ENCODE data around the gene CR1L.
"Not testable (repeated sequence)": the region's sequence is repeated elsewhere in the genome, so short reads cannot be mapped to it uniquely, and the experiment has no call there.

CR1L gene

GRCh38 chr1:207649210-207649753 is 4.3 kb downstream of the CR1L start:
- TF ChIP-seq, protein P1, sequence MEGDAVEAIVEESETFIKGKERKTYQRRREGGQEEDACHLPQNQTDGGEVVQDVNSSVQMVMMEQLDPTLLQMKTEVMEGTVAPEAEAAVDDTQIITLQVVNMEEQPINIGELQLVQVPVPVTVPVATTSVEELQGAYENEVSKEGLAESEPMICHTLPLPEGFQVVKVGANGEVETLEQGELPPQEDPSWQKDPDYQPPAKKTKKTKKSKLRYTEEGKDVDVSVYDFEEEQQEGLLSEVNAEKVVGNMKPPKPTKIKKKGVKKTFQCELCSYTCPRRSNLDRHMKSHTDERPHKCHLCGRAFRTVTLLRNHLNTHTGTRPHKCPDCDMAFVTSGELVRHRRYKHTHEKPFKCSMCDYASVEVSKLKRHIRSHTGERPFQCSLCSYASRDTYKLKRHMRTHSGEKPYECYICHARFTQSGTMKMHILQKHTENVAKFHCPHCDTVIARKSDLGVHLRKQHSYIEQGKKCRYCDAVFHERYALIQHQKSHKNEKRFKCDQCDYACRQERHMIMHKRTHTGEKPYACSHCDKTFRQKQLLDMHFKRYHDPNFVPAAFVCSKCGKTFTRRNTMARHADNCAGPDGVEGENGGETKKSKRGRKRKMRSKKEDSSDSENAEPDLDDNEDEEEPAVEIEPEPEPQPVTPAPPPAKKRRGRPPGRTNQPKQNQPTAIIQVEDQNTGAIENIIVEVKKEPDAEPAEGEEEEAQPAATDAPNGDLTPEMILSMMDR (IDR thresholded peaks at IDR 0.05), result no peak
- no peak for TF ChIP-seq ZFX (IDR thresholded peaks at IDR 0.05; ENCODE audit: borderline replicate concordance)
- no peak overlapping the region for H3K27ac ChIP-seq

- H3K27ac ChIP-seq, result no peak overlapping the region
- TF ChIP-seq ZFX (IDR thresholded peaks at IDR 0.05; ENCODE audit: borderline replicate concordance), result no peak
- TF ChIP-seq, protein P1 (IDR thresholded peaks at IDR 0.05), result no peak
These were observed 5.1 kb downstream of the CR1L start for GRCh38 chr1:207649865-207650580.

DNA sequence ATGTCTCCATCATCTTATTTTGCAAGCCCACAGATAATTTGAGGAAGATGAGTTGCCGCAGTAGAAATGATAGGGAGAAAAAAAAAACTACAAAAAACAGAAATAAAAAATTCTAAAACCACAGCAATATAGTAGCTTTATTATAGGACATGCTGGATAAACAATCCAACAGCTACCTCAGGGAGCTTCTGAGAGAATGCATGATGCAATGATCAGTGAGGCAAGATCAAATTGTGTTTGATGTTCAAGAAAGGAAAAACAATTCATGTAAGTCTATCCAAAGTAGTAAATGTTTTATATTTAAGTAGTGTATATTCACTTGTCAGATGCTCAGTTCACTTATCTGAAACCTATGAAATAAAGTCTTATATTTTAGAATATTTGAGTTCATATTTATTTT is 6.7 kb downstream of the CR1L start:
- TF ChIP-seq ZFX (IDR thresholded peaks at IDR 0.05; ENCODE audit: borderline replicate concordance), result no peak
- H3K27ac ChIP-seq, result no peak overlapping the region

DNA sequence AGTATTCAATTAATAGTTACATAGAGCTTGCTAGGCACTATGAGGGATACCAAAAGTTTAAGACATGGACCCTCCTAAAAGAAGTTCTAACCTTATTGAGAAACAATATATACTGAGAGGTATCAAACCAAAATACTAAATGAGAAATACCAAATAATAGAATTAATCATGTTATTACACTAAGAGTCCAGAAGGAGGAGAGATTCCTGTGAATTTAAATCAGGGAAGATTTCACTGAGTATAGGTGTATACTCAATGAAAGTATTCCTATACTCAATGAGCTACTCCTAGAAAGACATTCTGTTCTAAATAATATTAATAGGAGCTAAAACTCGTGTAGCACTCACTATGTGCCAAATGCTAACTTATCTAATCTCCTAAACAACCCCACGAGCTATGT is 9.4 kb downstream of the CR1L start:
- H3K27ac ChIP-seq, result no peak overlapping the region
- no peak for TF ChIP-seq ZFX (IDR thresholded peaks at IDR 0.05; ENCODE audit: borderline replicate concordance)
- TF ChIP-seq, protein P1 (IDR thresholded peaks at IDR 0.05), result peak; percentile 49

- TF ChIP-seq, protein P1 (IDR thresholded peaks at IDR 0.05), result no peak
- TF ChIP-seq ZFX (IDR thresholded peaks at IDR 0.05; ENCODE audit: borderline replicate concordance), result no peak
- H3K27ac ChIP-seq, result no peak overlapping the region
These were observed 13.5 kb downstream of the CR1L start for GRCh38 chr1:207658408-207658807.

DNA sequence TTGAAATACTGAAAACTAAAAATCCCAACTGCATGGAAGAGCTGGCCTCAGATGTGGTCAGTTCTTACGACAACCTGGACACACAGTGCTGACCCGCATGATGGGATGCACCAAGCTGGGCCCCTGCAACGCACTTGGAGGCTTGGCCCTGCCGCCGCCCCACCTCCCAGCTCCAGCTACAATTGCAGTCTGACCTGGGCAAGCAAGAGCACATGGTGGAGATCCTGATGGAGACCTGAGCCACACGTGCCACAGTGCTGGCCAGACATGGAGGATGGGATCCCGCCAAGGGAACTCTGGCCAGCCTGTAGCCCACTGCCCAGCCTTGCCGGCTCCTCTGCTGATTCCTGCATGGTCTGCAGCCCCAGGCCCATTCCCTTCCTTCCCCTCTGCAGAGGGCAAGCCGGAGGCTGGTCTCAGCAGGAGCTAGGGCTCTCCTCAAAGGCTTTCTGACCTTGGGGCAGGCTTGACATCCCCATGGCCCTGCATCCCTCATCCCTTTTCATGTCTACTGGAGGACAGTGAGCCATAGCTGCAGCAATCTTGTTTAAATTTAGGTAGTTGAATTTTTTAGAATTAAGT is 14.1 kb downstream of the CR1L start:
- no peak overlapping the region for H3K27ac ChIP-seq
- TF ChIP-seq, protein P1 (IDR thresholded peaks at IDR 0.05), result no peak

DNA sequence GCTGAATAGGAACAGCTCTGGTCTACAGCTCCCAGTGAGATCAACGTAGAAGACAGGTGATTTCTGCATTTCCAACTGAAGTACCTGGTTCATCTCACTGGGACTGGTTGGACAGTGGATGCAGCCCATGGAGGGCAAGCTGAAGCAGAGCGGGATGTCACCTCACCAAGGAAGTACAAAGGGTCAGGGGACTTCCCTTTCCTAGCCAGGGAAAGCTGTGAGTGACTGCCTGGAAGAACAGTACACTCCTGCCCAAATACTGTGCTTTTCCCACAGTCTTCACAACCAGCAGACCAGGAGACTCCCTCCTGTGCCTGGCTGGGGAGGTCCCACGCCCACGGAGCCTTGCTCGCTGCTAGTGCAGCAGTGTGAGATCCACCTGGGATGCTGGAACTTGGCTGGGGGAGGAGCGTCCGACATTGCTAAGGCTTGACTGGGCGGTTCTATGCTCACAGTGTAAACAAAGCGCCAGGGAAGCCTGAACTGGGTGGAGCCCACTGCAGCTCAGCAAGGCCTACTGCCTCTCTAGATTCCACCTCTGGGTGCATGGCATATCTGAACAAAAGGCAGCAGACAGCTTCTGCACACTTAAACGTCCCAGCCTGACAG is 14.7 kb downstream of the CR1L start:
- TF ChIP-seq, protein P1 (IDR thresholded peaks at IDR 0.05), result no peak
- no peak for TF ChIP-seq ZFX (IDR thresholded peaks at IDR 0.05; ENCODE audit: borderline replicate concordance)
- no peak overlapping the region for H3K27ac ChIP-seq

- not testable (repeated sequence) for H3K27ac ChIP-seq
These were observed 16.5 kb downstream of the CR1L start for GRCh38 chr1:207661420-207661819.

Data from 22Rv1 (cell line).